HG03565 (cell line): Measurements from ENCODE around the gene DMKN.

Source experiments
- ATAC-seq: cut with Tn5 transposase; IDR thresholded peaks from one replicate; pipeline ENCODE4 v1.9.1; 2021; ENCODE audit warnings: mild to moderate bottlenecking, moderate library complexity; ENCODE audit not compliant: unreplicated experiment

The DMKN gene

GRCh38 chr19:35528218-35529038 lies 15.0 kb upstream of the DMKN start, which contains the start of gene SBSN:
Gene SBSN (minus strand): TSS chr19:35528311. CDS start chr19:35528281, 30 bp downstream.
- ATAC-seq: no peak

GRCh38 chr19:35525873-35526272 lies 12.4 kb upstream of the DMKN start:
- no peak for ATAC-seq

DNA sequence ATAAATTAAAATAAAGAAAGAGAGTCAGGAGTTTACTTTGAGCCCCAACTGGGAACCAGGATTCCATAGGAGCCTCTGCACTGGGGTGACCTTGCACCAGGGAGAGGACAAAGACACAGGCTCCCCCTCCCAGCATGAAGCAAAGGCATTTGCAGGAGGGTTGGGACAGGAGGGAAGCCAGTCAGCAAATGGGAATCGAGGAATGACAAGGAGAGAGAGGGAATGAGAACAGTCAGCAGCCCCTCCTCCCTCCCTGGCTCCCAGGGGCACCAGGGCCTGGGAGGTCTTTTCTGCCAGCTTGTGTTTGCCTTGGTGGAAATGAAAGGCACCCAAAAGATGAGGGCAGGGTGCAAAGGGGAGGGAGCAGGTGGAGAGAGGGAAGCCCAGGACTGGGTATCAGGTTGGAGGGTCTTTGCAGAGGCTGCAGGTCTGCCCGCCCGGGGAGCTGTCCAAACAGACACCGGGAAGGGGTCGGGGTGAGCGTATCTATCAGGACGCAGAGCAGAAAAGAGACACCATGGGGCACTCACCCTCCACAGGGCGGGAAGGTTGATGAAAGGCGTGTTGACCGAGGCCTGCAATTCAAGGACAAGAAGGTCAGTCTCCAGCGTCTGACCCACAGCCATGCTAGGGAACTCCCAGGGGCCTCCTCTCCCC lies 10.9 kb upstream of the DMKN start:
- ATAC-seq: no peak

GRCh38 chr19:35522745-35523327 lies 9.4 kb upstream of the DMKN start:
- ATAC-seq: no peak

GRCh38 chr19:35521124-35521743 lies 7.8 kb upstream of the DMKN start:
- ATAC-seq: no peak

- no peak for ATAC-seq
Measured at GRCh38 chr19:35519291-35519690, 5.8 kb upstream of the DMKN start.

- no peak for ATAC-seq
Measured at GRCh38 chr19:35518313-35518712, 4.9 kb upstream of the DMKN start.

GRCh38 chr19:35517342-35517741 lies 3.9 kb upstream of the DMKN start:
- no peak for ATAC-seq

DNA sequence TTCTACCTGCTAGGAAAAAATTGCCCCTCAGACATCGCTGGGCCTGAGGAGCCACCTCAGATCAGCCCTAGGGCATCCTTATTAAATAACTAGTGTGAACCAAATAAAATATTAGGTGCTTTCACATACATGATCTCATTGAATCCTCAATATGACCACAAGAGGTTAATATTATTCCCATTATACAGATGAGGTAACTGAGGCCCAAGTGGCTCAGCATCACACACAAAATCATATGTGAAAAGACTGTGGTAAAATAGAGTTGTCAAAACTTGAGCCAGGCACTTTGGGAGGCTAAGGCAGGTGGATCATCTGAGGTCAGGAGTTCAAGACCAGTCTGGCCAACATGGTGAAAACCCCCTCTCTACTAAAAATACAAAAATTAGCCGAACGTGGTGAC lies 2.9 kb upstream of the DMKN start:
- ATAC-seq: no peak

- no peak for ATAC-seq
Measured at GRCh38 chr19:35514282-35514809, 897 bp upstream of the DMKN start.

DNA sequence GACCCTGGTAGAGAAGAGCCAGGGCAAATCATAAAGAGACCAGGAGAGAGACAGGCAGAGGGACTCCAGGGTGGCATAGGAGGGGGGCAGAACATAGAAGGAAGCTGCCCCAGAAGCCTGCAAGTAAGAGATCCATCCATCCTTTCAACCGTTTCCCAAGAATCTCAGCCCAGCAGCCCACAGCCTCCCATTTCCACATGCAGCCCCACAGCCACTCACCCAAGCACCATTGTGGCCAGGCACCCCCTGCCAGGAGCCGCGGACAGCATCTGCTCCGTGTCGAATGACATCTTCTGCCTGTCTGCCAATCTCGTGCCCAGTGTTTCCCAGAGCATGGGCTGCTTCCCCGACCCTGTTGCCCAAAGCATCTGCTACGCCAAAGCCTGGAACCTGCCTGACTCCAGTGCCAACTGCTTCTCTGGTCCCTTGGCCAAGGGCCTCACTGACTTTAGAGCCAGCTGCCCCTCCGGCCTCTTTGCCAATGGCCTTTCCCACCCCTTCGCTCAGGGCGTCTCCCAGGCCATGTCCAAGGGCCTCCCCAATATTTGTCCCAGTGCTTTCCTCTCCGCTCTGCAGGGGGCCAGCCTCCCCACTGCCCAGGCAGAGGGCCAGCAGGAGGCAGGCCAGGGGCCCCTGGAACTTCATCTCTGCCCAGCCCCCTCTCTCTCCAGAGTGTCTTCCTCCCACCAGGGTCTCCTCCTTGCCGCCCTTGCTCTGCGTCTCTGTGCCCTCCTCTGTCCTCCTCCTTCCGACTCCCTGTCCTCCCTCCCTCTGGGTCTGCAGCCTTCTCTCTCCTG lies 420 bp downstream of the DMKN start:
- ATAC-seq: no peak

- ATAC-seq: no peak
Measured at GRCh38 chr19:35511337-35511736, 2.1 kb downstream of the DMKN start.

- no peak for ATAC-seq
Measured at GRCh38 chr19:35510626-35510964, 2.9 kb downstream of the DMKN start.

- ATAC-seq: peak; percentile 64
Measured at GRCh38 chr19:35509861-35510625, 3.4 kb downstream of the DMKN start.

DNA sequence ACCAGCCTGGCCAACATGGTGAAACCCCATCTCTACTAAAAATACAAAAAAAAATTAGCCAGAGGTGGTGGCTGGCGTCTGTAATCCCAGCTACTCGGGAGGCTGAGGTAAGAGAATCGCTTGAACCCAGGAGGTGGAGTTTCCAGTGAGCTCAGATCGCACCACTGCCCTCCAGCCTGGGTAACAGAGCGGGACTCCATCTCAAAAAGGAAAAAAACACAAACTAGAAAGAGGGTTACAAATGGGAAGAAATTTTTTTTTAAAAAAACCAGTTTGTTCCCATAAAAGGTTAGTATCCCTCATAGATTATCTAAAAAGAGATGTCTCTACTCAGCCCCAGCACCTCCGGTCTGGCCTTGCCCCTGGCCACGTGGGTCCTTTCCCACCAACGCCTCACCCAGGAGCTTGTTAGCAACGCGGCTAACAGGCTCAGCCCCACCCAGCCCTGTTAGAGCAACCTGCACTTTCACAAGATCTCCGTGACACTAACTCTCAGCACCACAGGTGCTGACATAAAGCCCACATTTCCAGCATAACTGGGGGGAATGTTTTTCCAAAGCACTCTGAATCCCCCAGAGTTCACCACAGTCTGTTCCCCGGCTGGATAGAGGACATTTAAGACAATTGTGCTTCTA lies 4.3 kb downstream of the DMKN start:
- ATAC-seq: no peak

DNA sequence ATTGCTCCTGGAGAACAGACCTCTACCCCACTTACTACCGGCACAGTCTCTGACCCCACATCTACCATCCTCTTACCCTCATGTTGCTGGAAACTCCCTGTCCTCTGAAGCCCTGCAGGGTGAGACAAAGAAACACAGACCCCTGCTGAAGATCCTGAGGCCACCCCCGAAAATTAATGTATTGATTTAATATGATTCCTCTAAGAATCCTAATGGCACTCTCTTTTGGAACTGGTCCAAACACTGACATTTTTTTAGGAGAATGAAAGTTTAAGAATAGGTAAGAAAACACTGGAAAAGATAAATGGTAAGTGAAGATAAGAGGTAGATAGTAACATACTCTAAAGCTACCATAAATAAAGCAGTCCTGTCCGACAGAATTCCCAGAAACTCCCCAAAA lies 5.3 kb downstream of the DMKN start:
- no peak for ATAC-seq

- no peak for ATAC-seq
Measured at GRCh38 chr19:35507561-35507960, 5.9 kb downstream of the DMKN start.

DNA sequence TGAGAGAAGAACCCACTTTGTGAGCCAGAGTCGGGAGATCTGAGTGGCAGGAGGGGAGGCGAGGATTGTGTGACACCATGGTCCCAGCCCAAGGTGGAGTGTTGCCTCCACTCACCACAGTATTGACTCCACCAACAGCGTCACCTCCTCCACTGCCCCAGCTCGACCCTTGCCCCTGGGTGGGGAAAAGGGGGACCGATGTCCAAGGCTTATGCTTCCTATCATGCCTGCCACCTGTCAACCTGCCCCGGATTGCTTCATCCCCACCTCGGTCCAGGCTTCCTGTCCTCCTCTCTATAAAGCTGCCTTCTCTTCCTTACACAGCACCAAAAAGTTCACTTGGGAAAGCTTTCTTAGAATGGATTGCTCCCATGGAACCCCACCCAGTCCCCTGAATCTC lies 7.4 kb downstream of the DMKN start:
- ATAC-seq: no peak

DNA sequence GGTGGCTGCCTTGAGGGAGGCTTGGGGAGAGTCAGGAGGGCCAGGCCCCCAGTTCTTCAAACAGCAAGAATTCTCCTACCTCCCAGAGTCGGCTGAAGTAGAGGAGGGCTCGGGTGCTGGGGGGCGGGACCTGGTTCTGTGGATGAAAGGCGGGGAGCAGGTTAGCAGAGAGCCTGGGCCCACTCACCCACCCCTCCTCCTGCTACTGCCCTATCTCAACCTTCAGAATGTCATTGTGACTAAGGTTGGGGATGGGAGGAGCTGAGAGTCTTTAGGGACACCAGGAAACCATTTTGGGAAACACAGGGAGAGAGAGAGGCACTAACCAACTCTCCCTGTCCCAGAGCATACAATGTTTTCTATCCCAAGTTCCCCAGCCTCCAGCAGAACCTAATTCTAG lies 10.7 kb downstream of the DMKN start:
- no peak for ATAC-seq
